IMR-90 (cell line): ENCODE measurements around the gene CLDN15. TPM values are rescaled to one million over a fixed set of nuclear protein-coding genes. Genes with fewer than 3 reads are reported as not detected.

Experiments
- ATAC-seq: fragments of 200-7000 bp; cut with Tn5 transposase; 2 replicates; pipeline ENCODE4 v1.9.1; 2020; ENCODE audit warnings: low read depth, mild to moderate bottlenecking, moderate library complexity
- BruUV-seq: library from RNA; stranded (reverse); fragments of 400-500 nt; replicated peaks from 2 replicates; lab custom pipeline; 2021; lab: Mats Ljungman, UMichigan
- CTCF ChIA-PET: fragments of 300-600 bp; formaldehyde crosslinking; extraction: SDS; loops from one replicate; lab custom pipeline; 2021; ENCODE audit warnings: antibody characterized with exemption; lab: Yijun Ruan, JAX
- POLR2A ChIA-PET: fragments of 300-600 bp; sonication (Branson Sonifier 250); formaldehyde crosslinking; loops from one replicate; lab custom pipeline; 2022; ENCODE audit warnings: antibody characterized with exemption; ENCODE audit not compliant: unreplicated experiment; lab: Charles Lee
- DNase-seq: peaks from one replicate; pipeline ENCODE4 v3.0.0; 2013
- H2AFZ ChIP-seq: replicated peaks from 2 replicates; pipeline ENCODE3; 2013; ENCODE audit warnings: low read length, mild to moderate bottlenecking; ENCODE audit not compliant: poor library complexity
- H2AK5ac ChIP-seq: 2 replicates; pipeline ENCODE4 v1.6.1; 2013; ENCODE audit warnings: low read depth, low read length, inconsistent platforms
- H2AK9ac ChIP-seq: replicated peaks from 2 replicates; pipeline ENCODE3; 2013; ENCODE audit warnings: mild to moderate bottlenecking, low read depth, low read length, moderate library complexity; ENCODE audit not compliant: poor library complexity
- H2BK120ac ChIP-seq: 2 replicates; pipeline ENCODE4 v1.6.1; 2013; ENCODE audit warnings: low read depth, low read length, inconsistent platforms
- H2BK15ac ChIP-seq: 3 replicates; pipeline ENCODE4 v1.6.1; 2013; ENCODE audit warnings: low read depth, low read length, inconsistent platforms
- H2BK20ac ChIP-seq: 2 replicates; pipeline ENCODE4 v1.6.1; 2013; ENCODE audit warnings: low read depth, mild to moderate bottlenecking, inconsistent platforms, low read length, moderate library complexity
- H2BK5ac ChIP-seq: 2 replicates; pipeline ENCODE4 v1.6.1; 2013; ENCODE audit warnings: mild to moderate bottlenecking, low read depth, low read length, inconsistent platforms; ENCODE audit not compliant: poor library complexity, severe bottlenecking
- H3K14ac ChIP-seq: replicated peaks from 2 replicates; pipeline ENCODE4 v1.6.1; 2013; ENCODE audit warnings: low read depth, low read length, inconsistent platforms
- H3K18ac ChIP-seq: 2 replicates; pipeline ENCODE4 v1.6.1; 2013; ENCODE audit warnings: low read depth, low read length, control low read depth
- H3K23ac ChIP-seq: 2 replicates; pipeline ENCODE4 v1.6.1; 2013; ENCODE audit warnings: low read depth, low read length, inconsistent platforms
- H3K27ac ChIP-seq: 2 replicates; pipeline ENCODE4 v1.5.1; 2013; ENCODE audit warnings: mild to moderate bottlenecking, control low read depth, low read length; ENCODE audit not compliant: insufficient read depth
- H3K27me3 ChIP-seq: 2 replicates; pipeline ENCODE4 v1.6.1; 2013; ENCODE audit warnings: low read length; ENCODE audit not compliant: control insufficient read depth, insufficient read depth
- H3K36me3 ChIP-seq: 2 replicates; pipeline ENCODE4 v1.6.1; 2013; ENCODE audit warnings: low read length, mixed read lengths; ENCODE audit not compliant: control insufficient read depth, insufficient read depth
- H3K4ac ChIP-seq: 2 replicates; pipeline ENCODE4 v1.6.1; 2013; ENCODE audit warnings: low read depth, low read length, inconsistent platforms
- H3K4me1 ChIP-seq: 2 replicates; pipeline ENCODE4 v1.6.1; 2013; ENCODE audit warnings: low read length, mixed read lengths; ENCODE audit not compliant: control insufficient read depth, insufficient read depth
- H3K4me2 ChIP-seq: 2 replicates; pipeline ENCODE4 v1.6.1; 2013; ENCODE audit warnings: low read depth, mild to moderate bottlenecking, control low read depth, low read length, moderate library complexity
- H3K4me3 ChIP-seq: 2 replicates; pipeline ENCODE4 v1.5.1; 2013; ENCODE audit warnings: low read depth, mild to moderate bottlenecking, control low read depth, low read length, moderate library complexity; ENCODE audit not compliant: insufficient read depth
- H3K56ac ChIP-seq: 2 replicates; pipeline ENCODE4 v1.6.1; 2013; ENCODE audit warnings: low read length, inconsistent platforms; ENCODE audit not compliant: insufficient read depth; ENCODE audit errors: extremely low read depth
- H3K79me1 ChIP-seq, 2 experiments: 2 replicates each; pipeline ENCODE4 v1.6.1; 2013; ENCODE audit warnings: low read length in 2 of 2, inconsistent platforms in 1 of 2, low read depth in 1 of 2
- H3K9ac ChIP-seq: 2 replicates; pipeline ENCODE4 v1.6.1; 2013; ENCODE audit warnings: low read depth, low read length, control low read depth
- H3K9me1 ChIP-seq: 2 replicates; pipeline ENCODE4 v1.6.1; 2013; ENCODE audit warnings: low read length, inconsistent platforms; ENCODE audit not compliant: insufficient read depth
- H3K9me3 ChIP-seq: 2 replicates; pipeline ENCODE4 v1.6.1; 2013; ENCODE audit warnings: low read length; ENCODE audit not compliant: control insufficient read depth, insufficient read depth
- H4K20me1 ChIP-seq: 2 replicates; pipeline ENCODE4 v1.6.1; 2013; ENCODE audit warnings: low read length, inconsistent platforms; ENCODE audit not compliant: insufficient read depth
- H4K5ac ChIP-seq: 2 replicates; pipeline ENCODE4 v1.6.1; 2013; ENCODE audit warnings: mild to moderate bottlenecking, low read depth, low read length, control low read depth
- H4K8ac ChIP-seq, 2 experiments: 2 replicates each; pipeline ENCODE4 v1.6.1; 2013; ENCODE audit warnings: low read depth in 2 of 2, low read length in 2 of 2, control low read depth in 1 of 2, inconsistent platforms in 1 of 2
- H4K91ac ChIP-seq: 2 replicates; pipeline ENCODE4 v1.6.1; 2013; ENCODE audit warnings: low read depth, low read length, inconsistent platforms; ENCODE audit not compliant: insufficient read depth
- CEBPB ChIP-seq: IDR thresholded peaks from 2 replicates; pipeline ENCODE4 v1.6.1; 2012; ENCODE audit warnings: low read depth, low read length, improper control_type of control experiment
- CTCF ChIP-seq: conservative IDR thresholded peaks from 2 replicates; pipeline ENCODE4 v1.5.1; 2012; ENCODE audit warnings: mild to moderate bottlenecking, low read depth, low read length, improper control_type of control experiment
- ELK1 ChIP-seq: fragments of 150-350 bp; IDR thresholded peaks from 2 replicates; pipeline ENCODE4 v1.6.1; 2016; ENCODE audit warnings: low read depth, mild to moderate bottlenecking, low read length, moderate library complexity, borderline replicate concordance
- FOS ChIP-seq: fragments of 150-350 bp; IDR thresholded peaks from 2 replicates; pipeline ENCODE4 v1.6.1; 2016; ENCODE audit warnings: low read depth, low read length
- MAFK ChIP-seq: IDR thresholded peaks from 2 replicates; pipeline ENCODE4 v1.6.1; 2012; ENCODE audit warnings: low read depth, low read length, improper control_type of control experiment
- MAZ ChIP-seq: IDR thresholded peaks from 2 replicates; pipeline ENCODE4 v1.6.1; 2012; ENCODE audit warnings: low read depth, mild to moderate bottlenecking, low read length, improper control_type of control experiment, moderate library complexity, borderline replicate concordance
- MXI1 ChIP-seq: IDR thresholded peaks from 2 replicates; pipeline ENCODE4 v1.6.1; 2012; ENCODE audit warnings: low read depth, mild to moderate bottlenecking, low read length, moderate library complexity, borderline replicate concordance
- NFE2L2 ChIP-seq: fragments of 150-350 bp; IDR thresholded peaks from 2 replicates; pipeline ENCODE4 v1.6.1; 2016; ENCODE audit warnings: low read depth, mild to moderate bottlenecking, low read length
- POLR2A ChIP-seq: IDR thresholded peaks from 2 replicates; pipeline ENCODE4 v1.6.1; 2012; ENCODE audit warnings: mild to moderate bottlenecking, low read depth, low read length
- SMC3 ChIP-seq: fragments of 150-350 bp; IDR thresholded peaks from 2 replicates; pipeline ENCODE4 v1.6.1; 2016; ENCODE audit warnings: low read depth, mild to moderate bottlenecking, antibody characterized with exemption, low read length, moderate library complexity
- USF2 ChIP-seq: fragments of 150-350 bp; IDR thresholded peaks from 2 replicates; pipeline ENCODE4 v1.6.1; 2017; ENCODE audit warnings: mild to moderate bottlenecking, antibody characterized with exemption, low read length, low read depth
- WGBS, 2 experiments: methylation state at CpG; one replicate each; pipeline versions ENCODE4 v1.1.5 to v1.1.7; 2013; ENCODE audit warnings: missing lambda C conversion rate in 2 of 2; ENCODE audit not compliant: insufficient read length in 1 of 2; ENCODE audit errors: extremely low coverage in 2 of 2; 5-methylcytosine and 5-hydroxymethylcytosine counted together
- dilution Hi-C: fragments of 300-500 bp; cut with HindIII; formaldehyde crosslinking; loops from one replicate; pipeline ENCODE4 v1.14.3; 2018; ENCODE audit warnings: low sequenced_read_pairs; ENCODE audit not compliant: unreplicated experiment
- in situ Hi-C: fragments of 300-500 bp; cut with MboI; formaldehyde crosslinking; loops from 3 replicates; pipeline ENCODE4 v1.14.3; 2019; ENCODE audit warnings: low sequenced_read_pairs, inconsistent platforms, mixed read lengths
- intact Hi-C: fragments of 100-400 bp; cut with micrococcal nuclease; formaldehyde crosslinking; loops from 2 replicates; pipeline ENCODE4 v1.10.0; 2022
- polyA plus RNA-seq, 3 experiments: library from polyadenylated mRNA; depleted of rRNA; stranded (reverse); fragments of >200 nt; gene quantifications; 2 replicates each; pipeline ENCODE4 v1.2.3, GENCODE V29; 2012; ENCODE audit warnings: low replicate concordance in 1 of 3
- total RNA-seq: library from RNA; depleted of rRNA; stranded (reverse); fragments of >200 nt; gene quantifications from 2 replicates; pipeline ENCODE4 v1.2.3, GENCODE V29; 2012

Gene CLDN15
- total and polyA plus RNA-seq, 2 of the 4 experiments (the other 2 are of a cell fraction), result 0.72 to 5.4 TPM

- TF ChIP-seq ELK1, result no peak
Observed at GRCh38 chr7:101200862-101201599, 36.6 kb downstream of the CLDN15 start, which contains the start of gene MOGAT3 (continued).

- Histone ChIP-seq H3K9ac (no peak overlapping the region), H3K9me3 (0 out of 2 replicates have a peak, but pooled peaks cover 2% of the 10 kb centered on the region), H2BK20ac (no peak overlapping the region), H3K14ac (no peak overlapping the region), H2BK5ac (no peak overlapping the region), H2AFZ (no peak overlapping the region), H2AK9ac (no peak overlapping the region), H3K27me3 (peaks cover 44% of the 10 kb centered on the region), H2BK120ac (no peak overlapping the region), H3K4me2 (no peak overlapping the region), H4K5ac (no peak overlapping the region), H3K4ac (no peak overlapping the region), H3K4me1 (no peaks in the 10 kb centered on the region), H4K20me1 (no peaks in the 10 kb centered on the region), H2BK15ac (no peak overlapping the region), H3K23ac (no peak overlapping the region), H3K18ac (no peak overlapping the region), H3K9me1 (no peaks in the 10 kb centered on the region), H3K4me3 (no peak overlapping the region), H4K91ac (no peak overlapping the region), H3K27ac (no peak overlapping the region), H3K36me3 (no peaks in the 10 kb centered on the region), H4K8ac (no peak overlapping the region), H3K56ac (no peak overlapping the region), H2AK5ac (no peak overlapping the region), H3K79me1 (no peaks in the 10 kb centered on the region)
- intact Hi-C loops (no loop called here), dilution Hi-C loops (no loop called here), in situ Hi-C loops (no loop called here)
- DNase-seq, result no peak
- no CpG with 5 or more reads among the region's 2 CpGs for WGBS, 2 experiments
- BruUV-seq, result no TSS peak
- POLR2A ChIA-PET, result no interaction called here
- ATAC-seq, result no peak
- CTCF ChIA-PET, result interaction anchor here (0.6 kb wide), 1 partner anchor 14 kb away, joined by 7 read pairs; no protein-coding TSS in a partner anchor
- TF ChIP-seq MAZ (no peak), CTCF (no peak), SMC3 (no peak), MXI1 (no peak), USF2 (no peak), ELK1 (no peak), NFE2L2 (no peak), POLR2A (no peak), MAFK (no peak), CEBPB (no peak), FOS (no peak)
Observed at GRCh38 chr7:101200504-101200861, 37.1 kb downstream of the CLDN15 start.
